ENCODE data around the gene RPL13. TPM values are rescaled to one million over a fixed set of nuclear protein-coding genes. Genes with fewer than 3 reads are reported as not detected.
A peak's percentile ranks its signal among the peaks of the same experiment; 100 is the strongest.
"Not testable (repeated sequence)": the region's sequence is repeated elsewhere in the genome, so short reads cannot be mapped to it uniquely, and the experiment has no call there.

Gene RPL13
- total RNA-seq, 1 donor from 2014 or later: 2,389 TPM

GRCh38 chr16:89577055-89577759 lies 16.7 kb downstream of the RPL13 start:
- no peak for DNase-seq (ENCODE audit: low spot score)

- DNase-seq (ENCODE audit: low spot score): no peak
Observed at GRCh38 chr16:89579351-89579750, 18.9 kb downstream of the RPL13 start.

- no peak for DNase-seq (ENCODE audit: low spot score)
Observed at GRCh38 chr16:89581045-89581695, 20.7 kb downstream of the RPL13 start.

- peak; percentile 77 for DNase-seq (ENCODE audit: low spot score)
Observed at GRCh38 chr16:89581861-89582563, 21.5 kb downstream of the RPL13 start.

- DNase-seq (ENCODE audit: low spot score): no peak
Observed at GRCh38 chr16:89582614-89583196, 22.2 kb downstream of the RPL13 start.

GRCh38 chr16:89583197-89583894 lies 22.9 kb downstream of the RPL13 start:
- no peak for DNase-seq (ENCODE audit: low spot score)

GRCh38 chr16:89583895-89584644 lies 23.6 kb downstream of the RPL13 start:
- DNase-seq (ENCODE audit: low spot score): no peak

- DNase-seq (ENCODE audit: low spot score): no peak
Observed at GRCh38 chr16:89584768-89585549, 24.5 kb downstream of the RPL13 start.

GRCh38 chr16:89586218-89586617 lies 25.7 kb downstream of the RPL13 start:
- no peak for DNase-seq (ENCODE audit: low spot score)

- DNase-seq (ENCODE audit: low spot score): no peak
Observed at GRCh38 chr16:89586853-89587252, 26.4 kb downstream of the RPL13 start.

- not testable (repeated sequence) for DNase-seq (ENCODE audit: low spot score)
Observed at GRCh38 chr16:89587676-89588075, 27.2 kb downstream of the RPL13 start.

GRCh38 chr16:89588413-89589109 lies 28.1 kb downstream of the RPL13 start:
- DNase-seq (ENCODE audit: low spot score): no peak

- no peak for DNase-seq (ENCODE audit: low spot score)
Observed at GRCh38 chr16:89589241-89589926, 28.9 kb downstream of the RPL13 start.

GRCh38 chr16:89593841-89594240 lies 33.4 kb downstream of the RPL13 start:
- DNase-seq (ENCODE audit: low spot score): no peak

GRCh38 chr16:89595330-89596060 lies 35.0 kb downstream of the RPL13 start:
- DNase-seq (ENCODE audit: low spot score): no peak

GRCh38 chr16:89596061-89596689 lies 35.7 kb downstream of the RPL13 start:
- no peak for DNase-seq (ENCODE audit: low spot score)

GRCh38 chr16:89596957-89597649 lies 36.6 kb downstream of the RPL13 start:
- DNase-seq (ENCODE audit: low spot score): no peak

All from ureter (tissue), 1 donor.